K562 (cell line): ENCODE data around the gene SLC38A2. TPM values are rescaled to one million over a fixed set of nuclear protein-coding genes. Genes with fewer than 3 reads are reported as not detected.

ENCODE experiments used
- CEBPG ChIP-seq, 3 experiments: fragments of 200-800 bp in 1 of 3; sonication (Bioruptor generic) in 1 of 3; sonication (generic) in 1 of 3; formaldehyde crosslinking in 1 of 3; IDR thresholded peaks in 2 of 3; conservative IDR thresholded peaks in 1 of 3; 2 replicates each; pipeline versions ENCODE4 v1.6.1 to v1.8.0; 2016 to 2022; ENCODE audit warnings: missing compliant biosample characterization in 2 of 3, missing genetic modification characterization in 2 of 3, mild to moderate bottlenecking in 1 of 3, missing genetic modification reagents in 1 of 3
- GABPA ChIP-seq: fragments of 200-800 bp; sonication (Bioruptor generic); conservative IDR thresholded peaks from 2 replicates; pipeline ENCODE4 v1.6.1; 2016; ENCODE audit warnings: low read depth, missing genetic modification characterization, missing compliant biosample characterization
- HDAC3 ChIP-seq: fragments of 450-650 bp; IDR thresholded peaks from 2 replicates; pipeline ENCODE4 v1.6.1; 2018; ENCODE audit warnings: borderline replicate concordance, mild to moderate bottlenecking, moderate library complexity; ENCODE audit not compliant: partially characterized antibody
- HIVEP1 ChIP-seq: fragments of 250-450 bp; sonication (Bioruptor Pico); IDR thresholded peaks from 2 replicates; pipeline ENCODE4 v1.4.0; 2020; ENCODE audit warnings: mild to moderate bottlenecking
- HNRNPUL1 ChIP-seq: fragments of 200-400 bp; formaldehyde crosslinking; IDR thresholded peaks from 2 replicates; pipeline ENCODE4 v1.6.1; 2017; ENCODE audit warnings: low read length
- L3MBTL2 ChIP-seq: fragments of 450-650 bp; IDR thresholded peaks from 2 replicates; pipeline ENCODE4 v1.6.1; 2016; ENCODE audit warnings: mild to moderate bottlenecking, moderate library complexity
- LCOR ChIP-seq: sonication (generic); formaldehyde crosslinking; IDR thresholded peaks from 2 replicates; pipeline ENCODE4 v1.8.0; 2022; ENCODE audit warnings: mild to moderate bottlenecking, missing genetic modification reagents
- NFXL1 ChIP-seq: fragments of 450-650 bp; formaldehyde crosslinking; IDR thresholded peaks from 2 replicates; pipeline ENCODE4 v1.4.0; 2021; ENCODE audit warnings: mild to moderate bottlenecking
- RAD51 ChIP-seq: fragments of 450-650 bp; IDR thresholded peaks from 2 replicates; pipeline ENCODE4 v1.7.1; 2016; ENCODE audit warnings: low read depth, mild to moderate bottlenecking, borderline replicate concordance
- RUNX1 ChIP-seq: sonication (generic); IDR thresholded peaks from 2 replicates; pipeline ENCODE4 v1.6.1; 2016; ENCODE audit warnings: antibody characterized with exemption, low read depth
- SMARCA4 ChIP-seq: fragments of 450-650 bp; IDR thresholded peaks from 2 replicates; pipeline ENCODE4 v1.6.1; 2016
- SRF ChIP-seq, 2 experiments: fragments of 250-450, 450-650 bp in 1 of 2; sonication (Bioruptor Pico) in 1 of 2; sonication (generic) in 1 of 2; formaldehyde crosslinking; IDR thresholded peaks; 2 replicates each; pipeline versions ENCODE4 v1.5.0 to v1.5.1; 2020 to 2022; ENCODE audit warnings: mild to moderate bottlenecking in 1 of 2, missing genetic modification reagents in 1 of 2
- SRSF9 ChIP-seq: fragments of 200-400 bp; formaldehyde crosslinking; IDR thresholded peaks from 2 replicates; pipeline ENCODE4 v1.6.1; 2017; ENCODE audit warnings: low read depth, low read length, borderline replicate concordance
- TCFL5 ChIP-seq: fragments of 250-450 bp; sonication (Bioruptor Pico); conservative IDR thresholded peaks from 2 replicates; pipeline ENCODE4 v1.6.1; 2021; ENCODE audit warnings: mild to moderate bottlenecking, moderate library complexity, matching md5 sums
- XRCC3 ChIP-seq: fragments of 450-650 bp; IDR thresholded peaks from 2 replicates; pipeline ENCODE4 v1.6.1; 2017; ENCODE audit warnings: mild to moderate bottlenecking, moderate library complexity
- ZKSCAN1 ChIP-seq: fragments of 150-350 bp; IDR thresholded peaks from 2 replicates; pipeline ENCODE4 v1.6.1; 2016; ENCODE audit warnings: low read depth, low read length
- ZNF124 ChIP-seq: sonication (generic); formaldehyde crosslinking; IDR thresholded peaks from 2 replicates; pipeline ENCODE4 v1.8.1; 2022; ENCODE audit warnings: missing genetic modification reagents
- ZNF143 ChIP-seq: sonication (generic); formaldehyde crosslinking; IDR thresholded peaks from 2 replicates; pipeline ENCODE4 v1.9.0; 2022; ENCODE audit warnings: mild to moderate bottlenecking, missing genetic modification reagents
- ZNF282 ChIP-seq: sonication (generic); formaldehyde crosslinking; IDR thresholded peaks from 2 replicates; pipeline ENCODE4 v1.8.1; 2023; ENCODE audit warnings: missing genetic modification reagents
- ZNF408 ChIP-seq: fragments of 250-450 bp; sonication (Bioruptor Pico); IDR thresholded peaks from 2 replicates; pipeline ENCODE4 v1.4.0; 2020; ENCODE audit warnings: low read depth, mild to moderate bottlenecking, moderate library complexity
- ZNF780A ChIP-seq: fragments of 250-450 bp; sonication (Bioruptor Pico); IDR thresholded peaks from 2 replicates; pipeline ENCODE4 v1.5.0; 2021; ENCODE audit warnings: mild to moderate bottlenecking
- polyA plus RNA-seq, 8 experiments: library from polyadenylated mRNA; depleted of rRNA in 4 of 8; stranded (reverse) in 5 of 8; unstranded in 3 of 8; fragments of >200 nt; fragmentation: Nextera tagmentation in 2 of 8; fragmentation: Illumina TruSeq in 1 of 8; extraction: Ambion mirVana in 2 of 8; extraction: Trizol in 1 of 8; gene quantifications; 2 replicates each; pipeline versions ENCODE4 v1.2.1 to v1.2.3, GENCODE V29; 2011 to 2014; ENCODE audit warnings: inconsistent platforms in 1 of 8, missing spikeins in 1 of 8
- total RNA-seq, 7 experiments: library from RNA; depleted of rRNA in 6 of 7; stranded (reverse); fragments of >200 nt in 6 of 7; fragmentation: Illumina TruSeq in 2 of 7; extraction: Trizol in 2 of 7; gene quantifications; 2 replicates each; pipeline versions ENCODE4 v1.2.1 to v1.2.3, GENCODE V29; 2011 to 2021; ENCODE audit warnings: low replicate concordance in 1 of 7
- TF ChIP-seq, protein P1 (sequence below): fragments of 450-650 bp; formaldehyde crosslinking; IDR thresholded peaks from 2 replicates; pipeline ENCODE4 v1.4.0; 2022; ENCODE audit warnings: missing genetic modification characterization
- TF ChIP-seq, protein P2 (sequence below): IDR thresholded peaks from 2 replicates; pipeline ENCODE4 v1.6.1; 2012; ENCODE audit warnings: low read depth, low read length, improper control_type of control experiment, borderline replicate concordance
- TF ChIP-seq, protein P3 (sequence below): fragments of 450-650 bp; IDR thresholded peaks from 2 replicates; pipeline ENCODE4 v1.7.1; 2018; ENCODE audit warnings: mild to moderate bottlenecking, low read depth; ENCODE audit not compliant: partially characterized antibody

Gene SLC38A2
- total and polyA plus RNA-seq, 9 of the 15 experiments (the other 6 are each of a cell fraction or from before 2014, with no cell fraction given): 98.7 to 292 (median 143) TPM

DNA sequence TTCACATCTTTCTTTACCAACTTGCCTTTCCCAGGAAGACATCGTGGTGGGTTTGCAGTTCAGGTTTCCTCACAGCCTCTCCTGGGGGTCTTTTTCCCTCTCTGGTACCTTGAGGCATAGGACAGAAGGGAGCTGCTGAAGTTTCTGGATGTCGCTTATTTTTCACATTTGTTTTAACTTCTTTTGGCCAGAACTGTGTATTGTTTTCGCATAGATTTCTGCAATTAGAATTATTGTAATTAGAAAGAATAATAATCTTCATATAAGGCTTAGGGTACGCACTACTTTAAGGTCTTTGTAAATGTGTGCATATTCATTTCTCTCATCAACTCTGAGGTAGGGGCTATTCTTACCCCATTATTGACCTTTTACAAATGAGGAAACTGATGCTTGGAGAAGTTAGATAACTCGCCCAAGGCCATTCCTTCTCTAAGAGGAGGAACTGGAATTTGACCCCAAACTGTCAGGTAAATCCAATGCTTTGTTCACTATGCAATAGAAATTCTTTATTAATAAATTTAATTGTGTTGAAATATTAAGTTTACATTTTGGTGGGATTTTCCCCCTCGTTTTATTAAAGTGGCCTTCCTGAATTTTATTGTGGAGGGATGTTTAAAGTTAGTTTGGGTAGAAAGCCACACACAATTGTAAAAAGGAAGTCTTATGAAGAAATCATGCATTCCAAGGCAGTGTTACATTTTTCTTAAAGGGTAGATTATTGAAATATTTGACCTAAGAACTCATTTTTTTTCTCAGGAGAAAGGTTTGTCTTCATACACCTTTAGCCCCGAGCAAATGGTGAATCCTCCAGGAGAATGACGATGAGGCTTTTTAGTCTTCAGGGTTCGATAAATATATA lies 12.1 kb upstream of the SLC38A2 start (continued):
- TF ChIP-seq NFXL1 (CRISPR knock-in tag) (no peak), GABPA (tag) (no peak), CEBPG (CRISPR knock-in tag; IDR thresholded peaks at IDR 0.05) (no peak), CEBPG (tag; conservative IDR thresholded peaks at IDR 0.05 in 1 of 2, IDR thresholded peaks at IDR 0.05 in 1 of 2) (0 out of 4 replicates have a peak, but pooled peaks of 1 of the 2 experiments have one; percentile 4), L3MBTL2 (no peak), XRCC3 (no peak), SRSF9 (no peak), LCOR (no peak), ZNF282 (CRISPR knock-in tag) (no peak), TCFL5 (CRISPR knock-in tag) (no peak), HIVEP1 (CRISPR knock-in tag) (no peak), SMARCA4 (no peak), ZNF124 (CRISPR knock-in tag) (no peak), HNRNPUL1 (no peak), SRF (CRISPR knock-in tag; IDR thresholded peaks at IDR 0.05) (no peak), RAD51 (no peak), HDAC3 (peak; percentile 16), ZNF408 (CRISPR knock-in tag) (no peak), ZNF143 (CRISPR knock-in tag) (no peak), RUNX1 (no peak), ZNF780A (CRISPR knock-in tag) (no peak), ZKSCAN1 (no peak)
- TF ChIP-seq, protein P1, sequence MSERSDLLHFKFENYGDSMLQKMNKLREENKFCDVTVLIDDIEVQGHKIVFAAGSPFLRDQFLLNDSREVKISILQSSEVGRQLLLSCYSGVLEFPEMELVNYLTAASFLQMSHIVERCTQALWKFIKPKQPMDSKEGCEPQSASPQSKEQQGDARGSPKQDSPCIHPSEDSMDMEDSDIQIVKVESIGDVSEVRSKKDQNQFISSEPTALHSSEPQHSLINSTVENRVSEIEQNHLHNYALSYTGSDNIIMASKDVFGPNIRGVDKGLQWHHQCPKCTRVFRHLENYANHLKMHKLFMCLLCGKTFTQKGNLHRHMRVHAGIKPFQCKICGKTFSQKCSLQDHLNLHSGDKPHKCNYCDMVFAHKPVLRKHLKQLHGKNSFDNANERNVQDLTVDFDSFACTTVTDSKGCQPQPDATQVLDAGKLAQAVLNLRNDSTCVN: no peak
- TF ChIP-seq, protein P2, sequence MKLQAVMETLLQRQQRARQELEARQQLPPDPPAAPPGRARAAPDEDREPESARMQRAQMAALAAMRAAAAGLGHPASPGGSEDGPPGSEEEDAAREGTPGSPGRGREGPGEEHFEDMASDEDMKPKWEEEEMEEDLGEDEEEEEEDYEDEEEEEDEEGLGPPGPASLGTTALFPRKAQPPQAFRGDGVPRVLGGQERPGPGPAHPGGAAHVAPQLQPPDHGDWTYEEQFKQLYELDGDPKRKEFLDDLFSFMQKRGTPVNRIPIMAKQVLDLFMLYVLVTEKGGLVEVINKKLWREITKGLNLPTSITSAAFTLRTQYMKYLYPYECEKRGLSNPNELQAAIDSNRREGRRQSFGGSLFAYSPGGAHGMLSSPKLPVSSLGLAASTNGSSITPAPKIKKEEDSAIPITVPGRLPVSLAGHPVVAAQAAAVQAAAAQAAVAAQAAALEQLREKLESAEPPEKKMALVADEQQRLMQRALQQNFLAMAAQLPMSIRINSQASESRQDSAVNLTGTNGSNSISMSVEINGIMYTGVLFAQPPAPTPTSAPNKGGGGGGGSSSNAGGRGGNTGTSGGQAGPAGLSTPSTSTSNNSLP: no peak
- TF ChIP-seq, protein P3, sequence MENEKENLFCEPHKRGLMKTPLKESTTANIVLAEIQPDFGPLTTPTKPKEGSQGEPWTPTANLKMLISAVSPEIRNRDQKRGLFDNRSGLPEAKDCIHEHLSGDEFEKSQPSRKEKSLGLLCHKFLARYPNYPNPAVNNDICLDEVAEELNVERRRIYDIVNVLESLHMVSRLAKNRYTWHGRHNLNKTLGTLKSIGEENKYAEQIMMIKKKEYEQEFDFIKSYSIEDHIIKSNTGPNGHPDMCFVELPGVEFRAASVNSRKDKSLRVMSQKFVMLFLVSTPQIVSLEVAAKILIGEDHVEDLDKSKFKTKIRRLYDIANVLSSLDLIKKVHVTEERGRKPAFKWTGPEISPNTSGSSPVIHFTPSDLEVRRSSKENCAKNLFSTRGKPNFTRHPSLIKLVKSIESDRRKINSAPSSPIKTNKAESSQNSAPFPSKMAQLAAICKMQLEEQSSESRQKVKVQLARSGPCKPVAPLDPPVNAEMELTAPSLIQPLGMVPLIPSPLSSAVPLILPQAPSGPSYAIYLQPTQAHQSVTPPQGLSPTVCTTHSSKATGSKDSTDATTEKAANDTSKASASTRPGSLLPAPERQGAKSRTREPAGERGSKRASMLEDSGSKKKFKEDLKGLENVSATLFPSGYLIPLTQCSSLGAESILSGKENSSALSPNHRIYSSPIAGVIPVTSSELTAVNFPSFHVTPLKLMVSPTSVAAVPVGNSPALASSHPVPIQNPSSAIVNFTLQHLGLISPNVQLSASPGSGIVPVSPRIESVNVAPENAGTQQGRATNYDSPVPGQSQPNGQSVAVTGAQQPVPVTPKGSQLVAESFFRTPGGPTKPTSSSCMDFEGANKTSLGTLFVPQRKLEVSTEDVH: no peak
